H1 (cell line): ENCODE measurements around the gene USP24. TPM values are rescaled to one million over a fixed set of nuclear protein-coding genes. Genes with fewer than 3 reads are reported as not detected.

Experiments
- CTCF ChIA-PET: fragments of 300-600 bp; sonication (Branson Sonifier 250); formaldehyde crosslinking; loops from one replicate; lab custom pipeline; 2021; ENCODE audit not compliant: partially characterized antibody; lab: Charles Lee
- POLR2A ChIA-PET: fragments of 300-600 bp; sonication (Branson Sonifier 250); formaldehyde crosslinking; loops from one replicate; lab custom pipeline; 2021; ENCODE audit warnings: inconsistent platforms; ENCODE audit not compliant: partially characterized antibody; lab: Charles Lee
- DNase-seq, 2 experiments: peaks; one replicate each; pipeline versions ENCODE4 v3.0.0 to v3.0.0-alpha.2; 2010 to 2022; ENCODE audit warnings: low spot score in 2 of 2, low read depth in 1 of 2, mixed read lengths in 1 of 2
- FAIRE-seq: peaks from 2 replicates; lab custom pipeline; 2011; peaks lifted over from hg19 to GRCh38; lab: Jason Lieb, UNC
- H2AFZ ChIP-seq: 2 replicates; pipeline ENCODE4 v1.8.1; 2012; ENCODE audit warnings: low read length, inconsistent platforms
- H2AK5ac ChIP-seq: 2 replicates; pipeline ENCODE4 v1.6.1; 2013; ENCODE audit warnings: low read depth, low read length
- H2BK120ac ChIP-seq: replicated peaks from 2 replicates; pipeline ENCODE3; 2013; ENCODE audit warnings: low read depth, low read length, inconsistent platforms
- H2BK12ac ChIP-seq: 2 replicates; pipeline ENCODE4 v1.6.1; 2013; ENCODE audit warnings: low read depth, low read length
- H2BK15ac ChIP-seq: 2 replicates; pipeline ENCODE4 v1.6.1; 2013; ENCODE audit warnings: low read length
- H2BK20ac ChIP-seq: 2 replicates; pipeline ENCODE4 v1.6.1; 2013; ENCODE audit warnings: low read length
- H2BK5ac ChIP-seq: 2 replicates; pipeline ENCODE4 v1.6.1; 2013; ENCODE audit warnings: low read depth, low read length
- H3K14ac ChIP-seq: 2 replicates; pipeline ENCODE4 v1.6.1; 2013; ENCODE audit warnings: inconsistent platforms; ENCODE audit not compliant: insufficient read length
- H3K18ac ChIP-seq: 2 replicates; pipeline ENCODE4 v1.6.1; 2013; ENCODE audit warnings: low read length; ENCODE audit errors: extremely low read depth
- H3K23ac ChIP-seq: 2 replicates; pipeline ENCODE4 v1.6.1; 2013; ENCODE audit warnings: inconsistent platforms; ENCODE audit not compliant: insufficient read length
- H3K23me2 ChIP-seq: 2 replicates; pipeline ENCODE4 v1.6.1; 2013; ENCODE audit warnings: low read depth, low read length
- H3K27ac ChIP-seq: 2 replicates; pipeline ENCODE4 v1.6.1; 2011; ENCODE audit warnings: low read depth, low read length, inconsistent platforms
- H3K27me3 ChIP-seq, 4 experiments: replicated peaks in 1 of 4; 1 replicate in 1 of 4; 2 replicates in 3 of 4; pipeline versions ENCODE4 v1.6.1 to v1.8.1; 2011 to 2013; ENCODE audit warnings: low read length in 3 of 4, mild to moderate bottlenecking in 3 of 4, inconsistent platforms in 2 of 4, mixed read lengths in 2 of 4, moderate library complexity in 1 of 4; ENCODE audit not compliant: control insufficient read depth in 3 of 4, insufficient read depth in 3 of 4; ENCODE audit errors: extremely low read depth in 1 of 4
- H3K36me3 ChIP-seq, 4 experiments: 2 replicates each; pipeline versions ENCODE4 v1.6.1 to v1.8.1; 2011 to 2013; ENCODE audit warnings: mild to moderate bottlenecking in 4 of 4, low read length in 3 of 4, moderate library complexity in 2 of 4, control low read depth in 1 of 4, inconsistent platforms in 1 of 4; ENCODE audit not compliant: insufficient read depth in 4 of 4, control insufficient read depth in 2 of 4
- H3K4ac ChIP-seq: replicated peaks from 2 replicates; pipeline ENCODE3; 2013; ENCODE audit warnings: low read length, low read depth, mixed read lengths, inconsistent platforms; ENCODE audit not compliant: insufficient read length
- H3K4me1 ChIP-seq, 4 experiments: replicated peaks in 1 of 4; 1 replicate in 1 of 4; 2 replicates in 3 of 4; pipeline versions ENCODE4 v1.6.1 to v1.8.1; 2011 to 2013; ENCODE audit warnings: low read length in 3 of 4, inconsistent platforms in 2 of 4, mixed read lengths in 1 of 4; ENCODE audit not compliant: insufficient read depth in 4 of 4, control insufficient read depth in 3 of 4
- H3K4me2 ChIP-seq, 2 experiments: 2 replicates each; pipeline versions ENCODE4 v1.6.1 to v1.8.1; 2011 to 2013; ENCODE audit warnings: low read depth in 2 of 2, low read length in 2 of 2, control low read depth in 1 of 2, inconsistent platforms in 1 of 2, mild to moderate bottlenecking in 1 of 2; ENCODE audit not compliant: insufficient read depth in 1 of 2
- H3K4me3 ChIP-seq, 4 experiments: fragments of 200-600, 300-600 bp in 1 of 4; sonication (generic), shearing (Covaris generic), sonication (Bioruptor Twin) in 1 of 4; 2 replicates each; pipeline versions ENCODE4 v1.5.1 to v1.8.1; 2011 to 2016; ENCODE audit warnings: low read length in 4 of 4, low read depth in 3 of 4, control low read depth in 2 of 4, inconsistent platforms in 2 of 4, mild to moderate bottlenecking in 2 of 4, mixed read lengths in 1 of 4, moderate library complexity in 1 of 4; ENCODE audit not compliant: insufficient read depth in 2 of 4; ENCODE audit errors: extremely low read depth in 1 of 4
- H3K56ac ChIP-seq: replicated peaks from 2 replicates; pipeline ENCODE3; 2013; ENCODE audit warnings: low read depth, mild to moderate bottlenecking, mixed read lengths, low read length, inconsistent platforms; ENCODE audit not compliant: insufficient read length
- H3K79me1 ChIP-seq: 2 replicates; pipeline ENCODE4 v1.6.1; 2013; ENCODE audit warnings: low read depth, low read length, control low read depth
- H3K79me2 ChIP-seq, 2 experiments: 2 replicates each; pipeline versions ENCODE4 v1.6.1 to v1.8.1; 2012 to 2013; ENCODE audit warnings: low read length in 2 of 2, mild to moderate bottlenecking in 2 of 2, inconsistent platforms in 1 of 2; ENCODE audit not compliant: insufficient read depth in 2 of 2, control insufficient read depth in 1 of 2
- H3K9ac ChIP-seq, 4 experiments: replicated peaks in 1 of 4; 1 replicate in 1 of 4; 2 replicates in 3 of 4; pipeline versions ENCODE4 v1.6.1 to v1.8.1; 2011 to 2013; ENCODE audit warnings: low read depth in 3 of 4, low read length in 3 of 4, control low read depth in 2 of 4, mild to moderate bottlenecking in 2 of 4, moderate library complexity in 2 of 4, inconsistent platforms in 1 of 4; ENCODE audit errors: extremely low read depth in 1 of 4
- H3K9me3 ChIP-seq, 2 experiments: 2 replicates each; pipeline versions ENCODE4 v1.6.1 to v1.8.1; 2012 to 2013; ENCODE audit warnings: mild to moderate bottlenecking in 2 of 2, moderate library complexity in 2 of 2, control low read depth in 1 of 2, inconsistent platforms in 1 of 2, low read depth in 1 of 2, low read length in 1 of 2, mixed read lengths in 1 of 2; ENCODE audit not compliant: insufficient read depth in 2 of 2
- H4K20me1 ChIP-seq, 2 experiments: replicated peaks in 1 of 2; 2 replicates each; pipeline versions ENCODE3 to v1.8.1; 2011 to 2013; ENCODE audit warnings: inconsistent platforms in 2 of 2, low read length in 2 of 2, mild to moderate bottlenecking in 1 of 2; ENCODE audit not compliant: insufficient read depth in 2 of 2, control insufficient read depth in 1 of 2
- H4K5ac ChIP-seq: 2 replicates; pipeline ENCODE4 v1.6.1; 2013; ENCODE audit warnings: low read length, low read depth, mixed read lengths, inconsistent platforms; ENCODE audit not compliant: insufficient read length
- H4K8ac ChIP-seq: 2 replicates; pipeline ENCODE4 v1.8.0; 2013; ENCODE audit warnings: mild to moderate bottlenecking, moderate library complexity, low read length, inconsistent platforms; ENCODE audit not compliant: insufficient read depth; ENCODE audit errors: extremely low read depth
- H4K91ac ChIP-seq: replicated peaks from 2 replicates; pipeline ENCODE3; 2013; ENCODE audit warnings: low read length, mixed read lengths, inconsistent platforms; ENCODE audit not compliant: insufficient read length
- BACH1 ChIP-seq: IDR thresholded peaks from 2 replicates; pipeline ENCODE4 v1.6.1; 2012; ENCODE audit warnings: low read length, improper control_type of control experiment
- BRCA1 ChIP-seq: IDR thresholded peaks from 2 replicates; pipeline ENCODE4 v1.6.1; 2012; ENCODE audit warnings: low read depth, low read length, improper control_type of control experiment
- KDM4A ChIP-seq: IDR thresholded peaks from one replicate; pipeline ENCODE4 v1.7.1; 2012; ENCODE audit warnings: low read depth, mild to moderate bottlenecking, moderate library complexity, low read length, inconsistent platforms; ENCODE audit not compliant: severe bottlenecking
- POLR2A ChIP-seq, 2 experiments: IDR thresholded peaks; 1 replicate in 1 of 2; 2 replicates in 1 of 2; pipeline ENCODE4 v1.6.1; 2011; ENCODE audit warnings: low read depth in 2 of 2, low read length in 2 of 2, mild to moderate bottlenecking in 2 of 2; ENCODE audit errors: control extremely low read depth in 1 of 2
- TCF12 ChIP-seq: IDR thresholded peaks from 2 replicates; pipeline ENCODE4 v1.6.1; 2011; ENCODE audit warnings: low read depth, mild to moderate bottlenecking, low read length
- polyA plus RNA-seq, 7 experiments: library from polyadenylated mRNA; depleted of rRNA in 3 of 7; stranded (reverse) in 5 of 7; unstranded in 2 of 7; fragments of >200 nt in 5 of 7; fragments of 200-250 nt in 2 of 7; gene quantifications; 1 replicate in 5 of 7; 2 replicates in 1 of 7; 4 replicates in 1 of 7; pipeline versions ENCODE4 v1.2.1 to v1.2.3, GENCODE V29; 2011 to 2013; ENCODE audit warnings: missing spikeins in 2 of 7, mixed read lengths in 2 of 7
- total RNA-seq: library from RNA; stranded (reverse); fragmentation: NEBNext Ultra II Directional; extraction: Animal tissue kit (Norgen Biotek cat#: 25700); gene quantifications from 2 replicates; pipeline ENCODE4 v1.2.1, GENCODE V29; 2021
- TF ChIP-seq, protein P1 (sequence below): IDR thresholded peaks from 2 replicates; pipeline ENCODE4 v1.6.1; 2012; ENCODE audit warnings: inconsistent platforms
- TF ChIP-seq, protein P2 (sequence below): IDR thresholded peaks from 2 replicates; pipeline ENCODE4 v1.6.1; 2012; ENCODE audit warnings: inconsistent platforms

Gene USP24
- total and polyA plus RNA-seq, 2 of the 8 experiments (the other 6 are each of a cell fraction or from before 2014, with no cell fraction given) = 11.1 to 34.6 TPM

DNA sequence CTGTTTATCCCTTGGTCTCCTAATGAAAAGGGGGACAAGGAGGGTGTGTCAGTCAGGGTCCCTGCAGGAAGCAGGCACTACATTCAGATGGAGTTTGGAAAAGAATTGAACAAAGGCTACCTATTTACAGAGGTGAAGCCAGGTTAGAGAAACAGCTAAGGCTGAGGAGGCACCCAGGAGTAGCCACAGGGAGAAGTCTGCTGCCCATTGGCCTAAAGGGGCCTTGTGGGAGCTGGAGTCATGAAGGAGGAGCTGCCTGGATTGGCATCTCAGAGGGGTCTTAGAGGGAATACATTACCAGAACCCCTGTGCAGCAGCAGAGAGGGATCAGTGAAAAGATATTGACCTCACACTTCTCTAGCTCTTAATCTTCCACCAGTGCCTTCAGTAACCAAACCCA lies 31.2 kb upstream of the USP24 start:
- H3K9me3 ChIP-seq = no peaks in the 10 kb centered on the region
- no peak overlapping the region for H3K27ac ChIP-seq
- no peak overlapping the region for H3K4me2 ChIP-seq
- CTCF ChIA-PET = interaction anchor here (0.6 to 1.7 kb wide), 5 partner anchors 11 to 1339 kb away, joined by 3 to 6 read pairs (median 4); no protein-coding TSS in a partner anchor
- no peaks in the 10 kb centered on the region for H3K27me3 ChIP-seq
- H3K23me2 ChIP-seq = no peaks in the 10 kb centered on the region
- no peaks in the 10 kb centered on the region for H3K4me1 ChIP-seq
- no peak overlapping the region for H2AFZ ChIP-seq
- no peak overlapping the region for H3K56ac ChIP-seq
- no peak overlapping the region for H4K8ac ChIP-seq
- TF ChIP-seq TCF12 (no peak), KDM4A (no peak), POLR2A (IDR thresholded peaks at IDR 0.05; ENCODE audit: control extremely low read depth in 1 of 2, low read depth in 2 of 2, low read length in 2 of 2) (no peak), BACH1 (no peak), BRCA1 (no peak)
- TF ChIP-seq, protein P1, sequence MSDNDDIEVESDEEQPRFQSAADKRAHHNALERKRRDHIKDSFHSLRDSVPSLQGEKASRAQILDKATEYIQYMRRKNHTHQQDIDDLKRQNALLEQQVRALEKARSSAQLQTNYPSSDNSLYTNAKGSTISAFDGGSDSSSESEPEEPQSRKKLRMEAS = no peak
- TF ChIP-seq, protein P2, sequence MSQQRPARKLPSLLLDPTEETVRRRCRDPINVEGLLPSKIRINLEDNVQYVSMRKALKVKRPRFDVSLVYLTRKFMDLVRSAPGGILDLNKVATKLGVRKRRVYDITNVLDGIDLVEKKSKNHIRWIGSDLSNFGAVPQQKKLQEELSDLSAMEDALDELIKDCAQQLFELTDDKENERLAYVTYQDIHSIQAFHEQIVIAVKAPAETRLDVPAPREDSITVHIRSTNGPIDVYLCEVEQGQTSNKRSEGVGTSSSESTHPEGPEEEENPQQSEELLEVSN = no peak
- no peak overlapping the region for H4K5ac ChIP-seq
- no peak overlapping the region for H3K4ac ChIP-seq
- no peak overlapping the region for H3K4me3 ChIP-seq
- no peaks in the 10 kb centered on the region for H3K79me2 ChIP-seq
- no peak for FAIRE-seq
- no peak overlapping the region for H2BK12ac ChIP-seq
- no peak overlapping the region for H2BK5ac ChIP-seq
- H2AK5ac ChIP-seq = no peak overlapping the region
- no peaks in the 10 kb centered on the region for H3K36me3 ChIP-seq
- no peak overlapping the region for H3K9ac ChIP-seq
- no peak overlapping the region for H2BK120ac ChIP-seq
- POLR2A ChIA-PET = no interaction called here
- peak overlapping the region; percentile 56 for H4K91ac ChIP-seq
- H3K14ac ChIP-seq = no peak overlapping the region
- H2BK15ac ChIP-seq = no peak overlapping the region
- H4K20me1 ChIP-seq = no peaks in the 10 kb centered on the region
- H3K18ac ChIP-seq = no peak overlapping the region
- no peak overlapping the region for H2BK20ac ChIP-seq
- no peaks in the 10 kb centered on the region for H3K79me1 ChIP-seq
- no peak for DNase-seq
- H3K23ac ChIP-seq = no peak overlapping the region
